WTC11 (cell line): ENCODE measurements around the gene CAPN2. TPM values are rescaled to one million over a fixed set of nuclear protein-coding genes. Genes with fewer than 3 reads are reported as not detected.

Experiments
- ATAC-seq: fragments of 200-7000 bp; cut with Tn5 transposase; 2 replicates; pipeline ENCODE4 v1.10.0; 2021; ENCODE audit warnings: mild to moderate bottlenecking, moderate library complexity
- CTCF ChIA-PET: fragments of 300-600 bp; sonication (Branson Sonifier 250); formaldehyde crosslinking; loops from one replicate; lab custom pipeline; 2021; ENCODE audit warnings: antibody characterized with exemption; lab: Charles Lee
- POLR2A ChIA-PET: fragments of 350-600 bp; sonication (Branson Sonifier 250); formaldehyde crosslinking; loops from one replicate; lab custom pipeline; 2021; ENCODE audit warnings: antibody characterized with exemption; lab: Charles Lee
- DNase-seq: peaks from one replicate; pipeline ENCODE4 v3.0.0; 2021; ENCODE audit warnings: low spot score
- H3K27ac Mint-ChIP-seq: 2 replicates; pipeline ENCODE4 v1.8.0; 2021; ENCODE audit warnings: mixed read lengths
- H3K27me3 Mint-ChIP-seq: 2 replicates; pipeline ENCODE4 v1.8.0; 2021; ENCODE audit warnings: low read depth, mild to moderate bottlenecking, moderate library complexity, mixed read lengths
- H3K36me3 Mint-ChIP-seq: 2 replicates; pipeline ENCODE4 v1.8.0; 2021; ENCODE audit warnings: mixed read lengths
- H3K4me1 Mint-ChIP-seq: 2 replicates; pipeline ENCODE4 v1.8.0; 2022; ENCODE audit warnings: mixed read lengths
- H3K4me3 Mint-ChIP-seq: 2 replicates; pipeline ENCODE4 v1.8.0; 2021; ENCODE audit warnings: mild to moderate bottlenecking, moderate library complexity, mixed read lengths
- H3K9me3 Mint-ChIP-seq: 2 replicates; pipeline ENCODE4 v1.8.0; 2021; ENCODE audit warnings: mixed read lengths
- ARID4B ChIP-seq: sonication (generic); formaldehyde crosslinking; IDR thresholded peaks from 2 replicates; pipeline ENCODE4 v1.8.0; 2023; ENCODE audit warnings: missing genetic modification reagents, mild to moderate bottlenecking, borderline replicate concordance
- CREB1 ChIP-seq: sonication (generic); formaldehyde crosslinking; IDR thresholded peaks from 2 replicates; pipeline ENCODE4 v1.8.0; 2023; ENCODE audit warnings: mild to moderate bottlenecking, missing genetic modification reagents
- E2F4 ChIP-seq: sonication (generic); formaldehyde crosslinking; IDR thresholded peaks from 2 replicates; pipeline ENCODE4 v1.8.1; 2022; ENCODE audit warnings: low read depth, mild to moderate bottlenecking, moderate library complexity, missing genetic modification reagents, borderline replicate concordance
- EMX1 ChIP-seq: fragments of 250-450 bp; sonication (Bioruptor Pico); IDR thresholded peaks from 2 replicates; pipeline ENCODE4 v1.8.0; 2021; ENCODE audit warnings: mild to moderate bottlenecking
- FOXP1 ChIP-seq: sonication (generic); formaldehyde crosslinking; IDR thresholded peaks from 2 replicates; pipeline ENCODE4 v1.8.0; 2022; ENCODE audit warnings: missing genetic modification reagents, mild to moderate bottlenecking, moderate library complexity, borderline replicate concordance
- GRHL2 ChIP-seq: fragments of 250-450 bp; sonication (Bioruptor Pico); IDR thresholded peaks from 2 replicates; pipeline ENCODE4 v1.8.0; 2022; ENCODE audit warnings: mild to moderate bottlenecking, moderate library complexity; ENCODE audit not compliant: insufficient replicate concordance, severe bottlenecking
- JAZF1 ChIP-seq: fragments of 250-450 bp; sonication (Bioruptor Pico); IDR thresholded peaks from 2 replicates; pipeline ENCODE4 v1.9.0; 2021; ENCODE audit warnings: moderate library complexity, mild to moderate bottlenecking, inconsistent platforms
- NR1H2 ChIP-seq: sonication (generic); formaldehyde crosslinking; IDR thresholded peaks from 2 replicates; pipeline ENCODE4 v1.9.0; 2021; ENCODE audit warnings: mild to moderate bottlenecking, moderate library complexity, missing genetic modification reagents
- SMAD3 ChIP-seq: sonication (generic); formaldehyde crosslinking; IDR thresholded peaks from 2 replicates; pipeline ENCODE4 v1.8.0; 2022; ENCODE audit warnings: missing genetic modification reagents, mild to moderate bottlenecking, borderline replicate concordance
- TCF7 ChIP-seq: sonication (generic); formaldehyde crosslinking; IDR thresholded peaks from 2 replicates; pipeline ENCODE4 v1.8.0; 2022; ENCODE audit warnings: mild to moderate bottlenecking, low read depth, missing genetic modification reagents, moderate library complexity
- USF2 ChIP-seq: sonication (generic); formaldehyde crosslinking; IDR thresholded peaks from 2 replicates; pipeline ENCODE4 v1.8.1; 2023; ENCODE audit warnings: mild to moderate bottlenecking, missing genetic modification reagents, moderate library complexity
- ZNF138 ChIP-seq: sonication (generic); formaldehyde crosslinking; conservative IDR thresholded peaks from 2 replicates; pipeline ENCODE4 v1.8.1; 2022; ENCODE audit warnings: mild to moderate bottlenecking, moderate library complexity, missing genetic modification reagents
- ZNF512 ChIP-seq: sonication (generic); formaldehyde crosslinking; IDR thresholded peaks from 2 replicates; pipeline ENCODE4 v1.8.1; 2022; ENCODE audit warnings: missing genetic modification reagents, borderline replicate concordance
- ZSCAN18 ChIP-seq: fragments of 250-450 bp; sonication (Bioruptor Pico); IDR thresholded peaks from 2 replicates; pipeline ENCODE4 v2.1.2; 2022; ENCODE audit warnings: mild to moderate bottlenecking, moderate library complexity
- total RNA-seq: library from RNA; stranded (reverse); gene quantifications from 3 replicates; pipeline ENCODE4 v1.2.3, GENCODE V29; 2021

The CAPN2 gene
- total RNA-seq, 1 experiment from 2014 or later = 21.3 TPM

GRCh38 chr1:223775054-223775453 is 62.7 kb downstream of the CAPN2 start:
- DNase-seq = no peak
- POLR2A ChIA-PET = no interaction called here
- Mint-ChIP-seq H3K36me3 (peaks cover 39% of the 10 kb centered on the region), H3K27ac (no peak overlapping the region), H3K4me1 (peaks cover 17% of the 10 kb centered on the region), H3K4me3 (no peak overlapping the region), H3K9me3 (no peaks in the 10 kb centered on the region), H3K27me3 (no peaks in the 10 kb centered on the region)
- ATAC-seq = no peak
- TF ChIP-seq ARID4B (CRISPR knock-in tag) (no peak), ZSCAN18 (no peak), SMAD3 (CRISPR knock-in tag) (no peak), GRHL2 (CRISPR knock-in tag) (no peak), TCF7 (no peak), USF2 (CRISPR knock-in tag) (no peak), FOXP1 (no peak), E2F4 (no peak), JAZF1 (CRISPR knock-in tag) (no peak), EMX1 (no peak), CREB1 (CRISPR knock-in tag) (no peak)
- CTCF ChIA-PET = no interaction called here

GRCh38 chr1:223775711-223776074 is 63.4 kb downstream of the CAPN2 start:
- ATAC-seq (no peak), DNase-seq (no peak)
- CTCF ChIA-PET = interaction anchor here (0.5 kb wide), 1 partner anchor 377 kb away, joined by 3 read pairs; no protein-coding TSS in a partner anchor
- H3K9me3 Mint-ChIP-seq = no peaks in the 10 kb centered on the region
- no peaks in the 10 kb centered on the region for H3K27me3 Mint-ChIP-seq
- TF ChIP-seq ZNF138 (CRISPR knock-in tag) (no peak), ZNF512 (CRISPR knock-in tag) (no peak), NR1H2 (CRISPR knock-in tag) (no peak)
- TF ChIP-seq, all 79 proteins: peak for 0
- POLR2A ChIA-PET = no interaction called here
- Mint-ChIP-seq H3K4me3 (no peak overlapping the region), H3K4me1 (peaks cover 17% of the 10 kb centered on the region), H3K36me3 (peaks cover 41% of the 10 kb centered on the region), H3K27ac (no peak overlapping the region)
